ENCODE data around the gene NPAS1.

NPAS1 gene

GRCh38 chr19:47021536-47022139, 2.0 kb downstream of the NPAS1 start:
- DNase-seq = no peak

GRCh38 chr19:47022140-47022536, 2.5 kb downstream of the NPAS1 start:
- DNase-seq = no peak

GRCh38 chr19:47022541-47023447, 3.2 kb downstream of the NPAS1 start:
- no peak for DNase-seq

GRCh38 chr19:47023448-47023794, 3.8 kb downstream of the NPAS1 start:
- DNase-seq = no peak

GRCh38 chr19:47024502-47024901, 4.9 kb downstream of the NPAS1 start:
- no peak for DNase-seq

- DNase-seq = no peak
These were observed 6.5 kb downstream of the NPAS1 start for GRCh38 chr19:47026156-47026555.

- no peak for DNase-seq
These were observed 7.3 kb downstream of the NPAS1 start for GRCh38 chr19:47026889-47027288.

- no peak for DNase-seq
These were observed 8.0 kb downstream of the NPAS1 start for GRCh38 chr19:47027586-47028088.

- DNase-seq = no peak
These were observed 8.6 kb downstream of the NPAS1 start for GRCh38 chr19:47028195-47028601.

- DNase-seq = peak; percentile 64
These were observed 12.7 kb downstream of the NPAS1 start for GRCh38 chr19:47032171-47032811.

- peak; percentile 91 for DNase-seq
These were observed 15.8 kb downstream of the NPAS1 start for GRCh38 chr19:47035127-47036096.

- DNase-seq = no peak
These were observed 16.5 kb downstream of the NPAS1 start for GRCh38 chr19:47036097-47036651.

- DNase-seq = no peak
These were observed 18.1 kb downstream of the NPAS1 start for GRCh38 chr19:47037766-47038165.

- no peak for DNase-seq
These were observed 19.7 kb downstream of the NPAS1 start for GRCh38 chr19:47039239-47039874.

GRCh38 chr19:47040869-47041268, 21.2 kb downstream of the NPAS1 start:
- no peak for DNase-seq

GRCh38 chr19:47044946-47045866, 25.6 kb downstream of the NPAS1 start:
- no peak for DNase-seq

GRCh38 chr19:47045867-47046470, 26.3 kb downstream of the NPAS1 start:
- DNase-seq = no peak

GRCh38 chr19:47047272-47047762, 27.7 kb downstream of the NPAS1 start:
- DNase-seq = no peak

GRCh38 chr19:47047763-47048405, 28.2 kb downstream of the NPAS1 start:
- peak; percentile 57 for DNase-seq
